GM18508 (cell line): ENCODE measurements around the gene CORO2A.
"Not testable (repeated sequence)": the region's sequence is repeated elsewhere in the genome, so short reads cannot be mapped to it uniquely, and the experiment has no call there.

Experiments
- ATAC-seq: cut with Tn5 transposase; IDR thresholded peaks from one replicate; pipeline ENCODE4 v1.9.1; 2021; ENCODE audit warnings: moderate number of reproducible peaks; ENCODE audit not compliant: insufficient read depth, unreplicated experiment

Gene CORO2A

DNA sequence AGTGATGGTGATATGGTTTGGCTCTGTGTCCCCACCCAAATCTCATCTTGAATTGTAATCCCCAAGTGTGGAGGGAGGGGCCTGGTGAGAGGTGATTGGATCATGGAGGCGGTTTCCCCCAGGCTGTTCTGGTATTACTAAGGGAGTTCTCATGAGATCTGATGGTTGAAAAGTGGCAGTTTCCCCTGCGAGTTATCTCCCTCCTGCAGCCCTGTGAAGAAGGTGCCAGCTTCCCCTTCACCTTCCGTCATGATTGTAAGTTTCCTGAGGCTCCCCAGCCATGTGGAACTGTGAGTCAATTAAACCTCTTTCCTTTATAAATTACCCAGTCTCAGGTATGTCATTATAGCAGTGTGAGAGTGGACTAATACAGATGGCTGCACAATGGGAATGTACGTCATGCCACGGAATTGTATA lies 17.9 kb downstream of the CORO2A start:
- ATAC-seq, result not testable (repeated sequence)

DNA sequence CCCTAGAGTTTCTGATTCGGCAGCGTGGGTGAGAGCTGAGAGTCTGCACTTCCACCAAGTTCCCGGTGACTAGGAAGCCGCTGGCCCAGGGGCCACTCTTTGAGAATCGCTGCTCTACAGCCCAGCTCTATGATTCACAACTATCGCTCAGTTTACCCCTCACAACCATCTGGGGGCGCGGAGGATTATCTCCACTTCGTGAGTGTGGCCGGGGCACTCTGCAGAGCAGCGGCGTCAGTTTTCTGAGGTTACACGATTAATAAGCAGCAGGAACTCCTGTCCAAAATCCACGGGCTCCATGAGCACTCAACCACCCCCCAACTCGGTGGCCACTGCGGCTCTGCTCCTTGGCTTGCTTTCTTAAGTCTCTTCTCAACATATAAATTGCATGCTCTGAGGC lies 19.3 kb downstream of the CORO2A start:
- no peak for ATAC-seq

DNA sequence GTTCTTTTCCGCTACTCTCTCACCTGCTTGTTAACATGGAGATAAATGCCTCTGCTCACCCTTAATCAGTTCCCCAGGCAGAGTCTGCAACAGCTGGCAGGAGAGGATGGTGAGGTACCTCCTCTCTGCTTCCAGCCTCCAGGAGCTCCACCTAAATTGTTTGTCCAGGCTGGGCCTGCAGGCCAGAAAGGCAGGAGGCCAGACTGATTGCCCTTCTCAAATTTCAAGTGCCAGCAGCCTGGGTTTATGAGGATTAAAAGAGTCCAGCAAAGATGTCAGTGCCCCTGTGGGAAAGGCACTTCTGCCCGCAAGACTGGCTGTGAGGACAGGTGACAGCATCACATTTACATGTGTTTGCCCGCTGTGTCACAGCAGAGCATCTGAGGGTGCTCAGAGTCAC lies 19.8 kb downstream of the CORO2A start:
- ATAC-seq, result no peak

GRCh38 chr9:98171176-98171925 lies 21.1 kb downstream of the CORO2A start:
- no peak for ATAC-seq

GRCh38 chr9:98168941-98169488 lies 23.4 kb downstream of the CORO2A start:
- ATAC-seq, result peak; percentile 91

GRCh38 chr9:98168153-98168780 lies 24.2 kb downstream of the CORO2A start:
- ATAC-seq, result no peak

- ATAC-seq, result no peak
Measured at GRCh38 chr9:98164912-98165311, 27.5 kb downstream of the CORO2A start.

GRCh38 chr9:98162613-98163012 lies 29.8 kb downstream of the CORO2A start:
- no peak for ATAC-seq

GRCh38 chr9:98161851-98162250 lies 30.6 kb downstream of the CORO2A start:
- ATAC-seq, result no peak

GRCh38 chr9:98159790-98160189 lies 32.6 kb downstream of the CORO2A start:
- ATAC-seq, result no peak

DNA sequence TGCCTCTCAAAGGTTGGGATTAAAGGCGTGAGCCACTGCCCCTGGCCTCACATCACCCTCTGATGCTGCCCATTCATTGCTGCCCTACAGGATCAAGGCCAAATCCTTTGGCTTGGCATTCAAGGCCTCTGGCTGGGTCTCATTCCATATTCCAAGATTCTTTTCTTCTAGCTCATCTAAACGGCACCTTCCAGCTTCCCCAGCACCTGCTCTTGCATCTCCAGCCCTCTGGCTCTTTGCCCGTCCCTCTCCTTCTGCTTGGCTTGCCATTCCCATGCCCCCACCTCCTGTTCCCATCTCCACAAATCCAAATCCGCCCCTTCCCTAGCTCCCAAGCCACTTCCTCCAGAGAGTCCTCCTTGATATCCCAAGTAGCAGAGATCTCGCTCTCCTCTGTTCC lies 33.1 kb downstream of the CORO2A start:
- ATAC-seq, result no peak

DNA sequence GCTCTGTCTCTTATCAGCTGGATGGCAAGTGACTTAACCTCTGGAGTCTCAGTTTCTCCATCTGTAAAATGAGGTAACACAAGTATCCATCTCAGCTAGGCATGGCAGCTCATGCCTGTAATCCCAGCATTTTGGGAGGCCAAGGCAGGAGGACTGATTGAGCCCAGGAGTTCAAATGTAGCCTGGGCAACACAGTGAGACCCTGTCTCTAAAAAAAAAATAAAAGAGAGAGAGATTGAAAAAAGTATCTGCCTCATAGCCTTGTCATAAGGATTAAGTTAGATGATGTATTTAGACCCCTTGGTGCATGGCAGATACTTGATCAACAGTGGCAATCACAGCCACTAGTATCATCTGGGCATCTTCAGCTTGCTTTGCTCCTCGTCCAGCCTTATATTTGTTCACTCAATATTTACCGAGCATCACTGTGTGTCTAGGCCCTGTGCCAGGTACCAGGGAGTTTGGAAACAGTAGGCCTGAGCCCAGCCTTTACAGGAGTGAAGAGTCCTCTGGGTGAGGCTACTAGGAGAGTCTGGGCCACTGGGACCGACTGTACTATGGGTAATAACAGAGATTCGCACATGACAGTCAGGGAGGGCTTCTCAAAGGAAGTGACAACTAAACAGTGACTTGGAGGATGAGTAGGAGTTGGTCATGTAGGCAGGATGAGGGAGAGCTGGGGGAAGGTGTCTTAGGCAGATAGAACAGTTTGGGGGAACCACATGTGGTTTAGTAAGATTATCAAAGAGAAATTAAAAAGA lies 34.2 kb downstream of the CORO2A start:
- ATAC-seq, result no peak

DNA sequence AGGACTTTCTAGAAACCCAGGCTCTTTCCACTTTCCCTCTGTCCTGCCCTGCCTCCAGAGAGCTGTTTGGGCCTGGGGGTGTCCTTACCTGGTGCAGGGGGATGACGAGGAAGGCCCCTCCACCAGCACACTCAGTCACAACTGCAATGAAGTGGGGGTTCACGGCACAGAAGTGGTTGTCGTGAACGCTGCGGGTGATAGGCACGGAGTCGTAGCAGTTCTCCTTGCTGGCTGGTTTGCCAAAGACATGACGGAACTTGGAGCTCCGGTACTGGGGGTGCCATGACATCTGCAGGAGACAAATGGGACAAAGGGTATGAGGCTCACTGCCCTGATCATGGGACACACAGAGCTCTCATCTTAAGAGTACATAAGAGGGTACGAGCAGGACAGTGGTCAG lies 35.1 kb downstream of the CORO2A start:
- ATAC-seq, result no peak

- no peak for ATAC-seq
Measured at GRCh38 chr9:98154678-98155077, 37.8 kb downstream of the CORO2A start.

DNA sequence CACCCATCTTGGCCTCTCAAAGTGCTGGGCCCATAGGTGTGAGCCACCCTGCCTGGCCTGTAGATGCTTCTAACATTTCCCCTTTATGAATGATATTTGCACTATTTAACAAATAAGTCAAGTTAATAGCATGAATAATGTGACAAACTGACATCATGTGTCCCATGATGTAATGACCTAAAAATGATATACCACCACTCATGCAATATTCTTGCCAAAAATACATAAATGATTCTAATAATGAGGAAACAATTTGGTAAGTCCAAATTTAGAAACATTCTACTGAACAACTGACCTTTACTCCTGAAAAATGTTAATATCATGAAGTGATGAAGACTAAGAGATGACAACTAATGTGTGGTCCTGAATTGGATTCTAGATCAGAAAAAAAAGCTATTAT lies 39.9 kb downstream of the CORO2A start:
- ATAC-seq, result no peak

DNA sequence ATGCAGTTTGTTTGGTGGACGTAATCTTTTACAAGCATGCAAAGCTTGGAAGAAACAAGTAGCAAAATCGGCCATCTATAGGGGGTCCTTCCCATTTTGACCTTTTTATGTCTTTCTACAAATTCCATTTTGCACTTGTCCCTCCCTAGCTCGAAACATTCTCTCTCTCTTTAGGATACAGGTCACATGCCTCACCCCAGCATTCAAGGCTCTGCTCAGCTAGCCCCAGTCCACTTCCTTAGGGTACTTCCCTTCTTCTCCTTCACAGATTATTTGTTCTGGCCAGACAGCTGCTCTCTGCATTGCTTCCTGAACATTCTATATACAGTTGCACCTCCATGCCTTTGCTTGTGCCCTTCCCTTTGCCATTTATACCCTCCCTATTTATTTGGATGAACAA lies 41.7 kb downstream of the CORO2A start:
- no peak for ATAC-seq

GRCh38 chr9:98150164-98150563 lies 42.3 kb downstream of the CORO2A start:
- ATAC-seq, result no peak

DNA sequence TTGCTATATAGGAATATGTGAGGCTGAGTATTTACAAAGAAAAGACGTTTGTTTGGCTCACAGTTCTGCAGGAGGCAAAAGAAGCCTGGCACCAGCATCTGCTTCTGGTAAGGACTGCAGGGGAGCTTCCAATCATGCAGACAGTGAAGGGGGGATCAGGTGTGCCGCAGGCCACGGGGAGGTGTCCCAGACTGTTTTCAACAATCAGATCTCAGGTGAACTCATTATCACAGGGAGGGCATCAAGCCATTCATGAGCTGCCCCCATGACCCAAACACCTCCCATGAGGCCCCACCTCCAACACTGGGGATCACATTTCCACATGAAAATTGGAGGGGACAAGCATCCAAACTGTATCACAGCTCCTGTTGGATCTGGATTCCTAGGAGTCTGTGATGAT lies 43.0 kb downstream of the CORO2A start:
- no peak for ATAC-seq

- no peak for ATAC-seq
Measured at GRCh38 chr9:98148486-98148885, 44.0 kb downstream of the CORO2A start.

GRCh38 chr9:98147582-98147981 lies 44.9 kb downstream of the CORO2A start:
- ATAC-seq, result no peak
